Naive B cell (primary cell): Measurements from ENCODE around the gene CSN1S1. TPM values are rescaled to one million over a fixed set of nuclear protein-coding genes. Genes with fewer than 3 reads are reported as not detected.
"Not testable (repeated sequence)": the region's sequence is repeated elsewhere in the genome, so short reads cannot be mapped to it uniquely, and the experiment has no call there.

ENCODE experiments used
- ATAC-seq, 2 donors: fragments of 150-1000 bp; cut with Tn5 transposase; 2 replicates each; pipeline ENCODE4 v1.10.0; 2021; ENCODE audit warnings: low read depth in 2 of 2, mild to moderate bottlenecking in 2 of 2, moderate library complexity in 2 of 2
- DNase-seq: peaks from one replicate; pipeline ENCODE4 v3.0.0; 2022
- H3K27ac Mint-ChIP-seq, 6 donors: one replicate each; pipeline ENCODE4 v1.8.0; 2020 to 2022; ENCODE audit warnings: mild to moderate bottlenecking in 6 of 6, mixed read lengths in 6 of 6, moderate library complexity in 5 of 6, inconsistent platforms in 2 of 6
- H3K27me3 Mint-ChIP-seq, 3 donors: one replicate each; pipeline ENCODE4 v1.8.0; 2021 to 2022; ENCODE audit warnings: mixed read lengths in 3 of 3, mild to moderate bottlenecking in 1 of 3
- H3K36me3 Mint-ChIP-seq, 2 donors: one replicate each; pipeline ENCODE4 v1.8.0; 2020 to 2022; ENCODE audit warnings: mixed read lengths in 2 of 2, inconsistent platforms in 1 of 2, mild to moderate bottlenecking in 1 of 2
- H3K4me1 Mint-ChIP-seq, 3 donors: one replicate each; pipeline ENCODE4 v1.8.0; 2020 to 2022; ENCODE audit warnings: mixed read lengths in 3 of 3, inconsistent platforms in 1 of 3, mild to moderate bottlenecking in 1 of 3, moderate library complexity in 1 of 3
- H3K4me3 Mint-ChIP-seq, 8 donors: one replicate each; pipeline ENCODE4 v1.8.0; 2020 to 2022; ENCODE audit warnings: mild to moderate bottlenecking in 8 of 8, mixed read lengths in 8 of 8, moderate library complexity in 8 of 8, inconsistent platforms in 2 of 8
- H3K9me3 Mint-ChIP-seq, 7 donors: one replicate each; pipeline ENCODE4 v1.8.0; 2020 to 2022; ENCODE audit warnings: mixed read lengths in 7 of 7, mild to moderate bottlenecking in 5 of 7, inconsistent platforms in 2 of 7, moderate library complexity in 1 of 7
- polyA plus RNA-seq, 6 donors: library from polyadenylated mRNA; unstranded; fragments of 300-500 nt; fragmentation: Illumina TruSeq; gene quantifications; one replicate each; pipeline ENCODE4 v1.2.3, GENCODE V29; 2021; ENCODE audit warnings: low read depth in 6 of 6

CSN1S1 gene, protein sequence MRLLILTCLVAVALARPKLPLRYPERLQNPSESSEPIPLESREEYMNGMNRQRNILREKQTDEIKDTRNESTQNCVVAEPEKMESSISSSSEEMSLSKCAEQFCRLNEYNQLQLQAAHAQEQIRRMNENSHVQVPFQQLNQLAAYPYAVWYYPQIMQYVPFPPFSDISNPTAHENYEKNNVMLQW
- polyA plus RNA-seq = not detected

DNA sequence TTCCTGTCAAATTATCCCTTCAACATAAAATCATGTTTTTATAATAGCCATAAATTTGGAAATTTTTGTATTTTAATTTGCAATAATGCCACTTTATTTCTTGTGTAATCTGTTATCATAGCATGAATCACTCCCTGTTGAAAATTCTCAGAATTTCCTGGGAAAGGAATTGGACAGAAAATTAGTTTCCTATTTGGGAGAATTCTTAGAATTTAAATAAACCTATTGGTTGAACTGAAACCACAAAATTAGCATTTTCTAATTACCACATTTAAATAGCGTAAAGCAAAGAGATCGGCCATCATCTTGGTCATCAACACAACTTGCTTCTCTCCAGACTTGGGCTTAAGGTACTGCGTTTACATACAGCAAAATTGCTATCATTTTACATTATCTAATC lies at the start of gene CSN1S1:
Gene CSN1S1 (plus strand): TSS at position 301 of the 400 bp plus-strand sequence. CDS start 1,488 bp downstream, outside the sequence.
- Mint-ChIP-seq H3K9me3 (no peaks in the 10 kb centered on the region), H3K27ac (peak within 1 kb of the TSS in 1 of 6 donors; percentile 72), H3K4me1 (no peaks in the 10 kb centered on the region), H3K36me3 (no peaks in the 10 kb centered on the region), H3K4me3 (no peak within 1 kb of the TSS), H3K27me3 (no peaks in the 10 kb centered on the region)
- DNase-seq (no peak), ATAC-seq (no peak)

DNA sequence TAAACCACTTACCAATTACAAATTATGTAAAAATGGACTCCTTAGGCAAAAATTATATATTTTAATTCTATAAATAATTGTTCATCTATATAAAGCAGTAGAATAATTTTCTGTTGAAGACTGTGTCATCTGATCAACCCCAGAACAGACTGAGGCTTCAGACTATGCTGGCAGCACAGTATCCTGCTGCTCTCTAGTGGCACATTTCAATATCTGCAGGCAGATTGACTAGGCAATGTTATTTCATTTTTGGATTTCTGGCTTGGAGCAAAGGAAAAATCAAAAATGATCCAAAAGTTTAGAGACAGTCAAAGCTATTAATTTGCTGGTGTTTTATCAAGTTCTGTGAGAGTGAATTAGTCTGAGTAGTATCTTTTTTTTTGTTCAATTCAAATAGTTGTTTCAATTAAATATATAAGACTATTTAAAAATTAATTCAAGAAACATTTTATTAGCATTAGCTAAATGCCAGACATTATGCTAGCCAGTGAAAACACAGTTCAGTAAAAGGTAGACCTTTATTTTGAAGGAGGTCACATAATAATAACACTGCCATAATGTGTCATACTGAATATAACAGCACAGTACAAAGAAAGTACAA lies 49.6 kb upstream of the CSN1S1 start:
- H3K9me3 Mint-ChIP-seq = peaks cover 0 to 11% (median 3%) of the 10 kb centered on the region in 7 donors
- no peaks in the 10 kb centered on the region for H3K36me3 Mint-ChIP-seq
- H3K27ac Mint-ChIP-seq = no peak overlapping the region
- no peaks in the 10 kb centered on the region for H3K4me1 Mint-ChIP-seq
- DNase-seq = peak; percentile 2
- H3K4me3 Mint-ChIP-seq = no peak overlapping the region
- no peak for ATAC-seq
- no peaks in the 10 kb centered on the region for H3K27me3 Mint-ChIP-seq

DNA sequence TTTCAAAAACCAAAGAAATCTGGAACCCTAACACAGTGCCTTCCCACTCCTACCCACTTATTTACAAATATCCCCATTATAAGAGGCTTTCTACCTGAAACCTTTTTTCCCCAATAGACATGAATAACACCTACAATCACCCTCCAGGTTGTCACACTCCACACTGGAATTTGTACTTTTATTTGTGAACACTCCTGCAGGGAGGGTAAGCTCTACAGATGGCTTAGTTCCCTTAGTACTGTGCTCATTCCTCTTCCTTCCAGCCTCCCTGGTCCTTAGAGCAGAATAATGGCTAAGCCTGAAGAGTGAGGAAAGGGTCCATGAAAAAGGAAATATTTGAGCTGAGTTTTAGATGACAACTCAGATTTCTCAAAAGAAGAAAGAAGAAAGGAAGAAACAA lies 48.7 kb upstream of the CSN1S1 start:
- ATAC-seq (no peak), DNase-seq (no peak)
- Mint-ChIP-seq H3K4me3 (no peak overlapping the region), H3K27ac (peak overlapping the region in 1 of 6 donors; percentile 41), H3K9me3 (peaks cover 0 to 11% (median 3%) of the 10 kb centered on the region in 7 donors), H3K27me3 (no peaks in the 10 kb centered on the region), H3K36me3 (no peaks in the 10 kb centered on the region), H3K4me1 (no peaks in the 10 kb centered on the region)

DNA sequence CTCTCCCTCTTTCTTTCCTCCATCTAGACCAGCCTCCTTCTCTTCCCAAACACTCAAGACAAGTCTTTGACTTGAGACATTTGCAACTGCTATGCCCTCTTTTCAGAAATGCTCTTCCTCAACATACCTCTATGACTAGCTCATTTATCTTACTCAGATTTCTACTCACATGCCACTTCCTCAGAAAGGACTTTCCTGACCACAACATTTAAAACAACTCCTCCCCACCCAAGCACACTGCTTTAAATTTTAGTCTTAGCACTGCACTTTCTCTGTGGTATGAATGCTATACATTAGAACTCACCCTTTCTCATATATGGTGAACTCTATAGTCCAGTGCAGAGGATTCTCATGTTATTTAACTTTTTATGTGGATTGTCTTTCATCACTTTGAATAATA lies 42.5 kb upstream of the CSN1S1 start:
- Mint-ChIP-seq H3K4me3 (no peak overlapping the region), H3K27me3 (no peaks in the 10 kb centered on the region), H3K36me3 (no peaks in the 10 kb centered on the region), H3K9me3 (peaks cover 0 to 10% (median 3%) of the 10 kb centered on the region in 7 donors), H3K4me1 (no peaks in the 10 kb centered on the region), H3K27ac (no peak overlapping the region)
- no peak for ATAC-seq
- no peak for DNase-seq

DNA sequence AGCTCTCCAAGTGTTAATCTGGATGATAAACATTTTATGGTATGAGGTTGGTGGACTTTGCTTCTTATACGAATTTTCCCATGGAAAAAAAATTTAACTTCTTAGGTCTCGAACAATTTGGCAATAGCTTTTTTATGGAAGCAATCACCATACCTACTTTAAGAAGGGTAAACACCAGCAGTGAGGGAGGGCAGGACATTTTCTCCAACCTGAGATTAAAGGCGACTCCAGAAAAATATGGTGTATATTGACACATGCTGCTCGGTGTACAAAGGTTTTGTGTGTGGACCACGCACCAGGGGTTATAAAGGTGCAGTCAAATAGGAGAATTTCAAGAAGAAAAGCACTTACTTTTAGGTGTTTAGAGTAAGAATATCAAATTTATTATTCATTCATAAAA lies 36.7 kb upstream of the CSN1S1 start:
- peaks cover 0 to 6% (median 4%) of the 10 kb centered on the region in 3 donors for H3K27me3 Mint-ChIP-seq
- ATAC-seq (no peak), DNase-seq (no peak)
- no peaks in the 10 kb centered on the region for H3K4me1 Mint-ChIP-seq
- no peaks in the 10 kb centered on the region for H3K36me3 Mint-ChIP-seq
- no peak overlapping the region for H3K27ac Mint-ChIP-seq
- H3K9me3 Mint-ChIP-seq = peaks cover 0 to 2% (median 0%) of the 10 kb centered on the region in 7 donors
- H3K4me3 Mint-ChIP-seq = no peak overlapping the region

DNA sequence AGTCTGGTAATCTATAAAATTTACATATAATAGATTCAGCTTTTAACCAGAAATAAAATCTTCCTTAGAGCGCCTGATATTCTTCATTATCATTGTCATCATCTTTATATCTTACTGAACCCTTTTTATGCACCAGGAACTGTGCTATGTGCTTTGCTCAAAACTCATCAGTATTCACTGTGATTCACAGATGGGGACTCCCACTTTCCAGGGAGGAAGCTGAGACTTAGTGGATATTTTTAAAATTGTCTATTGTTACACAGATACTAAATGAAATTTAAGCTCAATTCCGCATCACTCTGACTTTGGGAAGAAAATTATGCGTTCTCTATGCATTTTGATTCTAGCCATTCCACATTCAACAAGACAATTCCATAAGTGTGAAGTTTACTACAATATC lies 36.1 kb upstream of the CSN1S1 start:
- ATAC-seq (no peak), DNase-seq (no peak)
- Mint-ChIP-seq H3K4me3 (no peak overlapping the region), H3K27me3 (peaks cover 0 to 6% (median 4%) of the 10 kb centered on the region in 3 donors), H3K27ac (no peak overlapping the region), H3K36me3 (no peaks in the 10 kb centered on the region), H3K4me1 (no peaks in the 10 kb centered on the region), H3K9me3 (peaks cover 0 to 2% (median 0%) of the 10 kb centered on the region in 7 donors)

DNA sequence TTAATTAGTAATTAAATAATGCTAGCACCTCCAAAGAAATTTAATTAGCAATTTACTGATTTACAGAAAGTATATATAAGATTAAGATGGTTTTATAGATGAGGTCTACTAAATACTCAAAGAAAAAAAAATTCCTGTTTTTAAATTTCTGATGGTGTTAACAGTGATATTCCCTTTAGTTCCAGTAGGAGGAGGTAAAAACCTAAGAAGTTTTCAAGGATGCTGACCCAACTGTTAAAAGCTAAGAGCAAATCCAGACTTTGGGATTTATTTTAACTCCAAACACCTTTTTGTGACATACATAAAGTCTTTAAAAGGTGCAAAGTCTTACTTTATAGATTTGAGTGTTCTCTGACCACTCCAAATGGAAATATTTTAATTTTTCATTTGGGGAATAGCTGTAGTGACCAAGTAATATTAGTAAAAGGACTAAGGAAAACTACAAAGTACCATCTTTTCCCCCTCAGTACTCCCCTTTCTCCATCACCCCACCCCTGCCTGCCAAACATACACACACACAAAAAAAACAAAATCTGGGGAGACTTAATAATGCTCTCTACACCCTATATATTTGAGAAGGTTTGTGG lies 34.2 kb upstream of the CSN1S1 start:
- H3K4me1 Mint-ChIP-seq = no peaks in the 10 kb centered on the region
- no peak for ATAC-seq

DNA sequence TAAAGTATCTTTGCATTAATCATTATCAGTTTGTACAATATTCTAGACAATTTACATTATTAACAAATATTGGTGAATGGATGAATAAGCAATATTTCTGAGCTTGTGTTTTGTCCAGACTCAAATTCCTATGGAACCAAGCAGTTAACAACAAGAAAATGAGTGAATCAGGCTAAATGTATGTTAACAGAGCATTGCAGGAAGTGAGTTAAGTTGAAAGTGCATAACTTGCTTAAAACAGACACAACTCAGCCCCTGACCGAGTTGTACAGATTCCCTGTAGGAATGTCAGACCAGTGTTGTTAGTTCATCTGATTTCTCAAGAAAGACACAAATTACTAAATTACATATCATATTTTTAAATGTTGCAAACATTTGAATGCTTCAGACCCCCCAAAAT lies 23.7 kb upstream of the CSN1S1 start:
- H3K9me3 Mint-ChIP-seq = peaks cover 0 to 11% (median 1%) of the 10 kb centered on the region in 7 donors
- ATAC-seq (no peak), DNase-seq (no peak)
- no peak overlapping the region for H3K27ac Mint-ChIP-seq
- peaks cover 0 to 4% (median 0%) of the 10 kb centered on the region in 3 donors for H3K27me3 Mint-ChIP-seq
- H3K36me3 Mint-ChIP-seq = no peaks in the 10 kb centered on the region
- no peak overlapping the region for H3K4me3 Mint-ChIP-seq
- peaks cover 0 to 8% (median 6%) of the 10 kb centered on the region in 3 donors for H3K4me1 Mint-ChIP-seq

More for the DNA sequence above, 34.2 kb upstream of the CSN1S1 start:
- no peaks in the 10 kb centered on the region for H3K36me3 Mint-ChIP-seq
- H3K27ac Mint-ChIP-seq = no peak overlapping the region
- H3K4me3 Mint-ChIP-seq = no peak overlapping the region
- no peak for DNase-seq
- H3K9me3 Mint-ChIP-seq = peaks cover 0 to 2% (median 0%) of the 10 kb centered on the region in 7 donors
- peaks cover 0 to 6% (median 4%) of the 10 kb centered on the region in 3 donors for H3K27me3 Mint-ChIP-seq

DNA sequence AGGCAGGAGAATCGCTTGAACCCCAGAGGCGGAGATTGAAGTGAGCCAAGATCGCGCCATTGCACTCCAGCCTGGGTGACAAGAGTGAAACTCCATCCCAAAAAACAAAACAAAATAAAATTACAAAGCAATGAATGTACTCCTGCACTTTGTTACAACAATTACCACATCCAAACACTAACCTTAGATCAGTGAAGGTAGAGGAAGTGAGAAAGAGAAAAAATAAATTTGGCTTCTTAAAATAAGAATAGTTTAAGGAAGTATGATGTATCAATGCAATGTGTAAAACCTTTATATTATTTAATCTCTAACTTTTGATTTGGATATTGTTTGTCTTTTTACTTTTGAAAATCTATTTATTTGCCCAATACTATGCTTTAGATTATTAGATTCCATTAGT lies 21.7 kb upstream of the CSN1S1 start:
- no peak overlapping the region for H3K27ac Mint-ChIP-seq
- H3K9me3 Mint-ChIP-seq = peaks cover 0 to 7% (median 1%) of the 10 kb centered on the region in 7 donors
- no peaks in the 10 kb centered on the region for H3K27me3 Mint-ChIP-seq
- DNase-seq = no peak
- ATAC-seq = no peak
- no peaks in the 10 kb centered on the region for H3K36me3 Mint-ChIP-seq
- peaks cover 0 to 8% (median 6%) of the 10 kb centered on the region in 3 donors for H3K4me1 Mint-ChIP-seq
- H3K4me3 Mint-ChIP-seq = no peak overlapping the region

DNA sequence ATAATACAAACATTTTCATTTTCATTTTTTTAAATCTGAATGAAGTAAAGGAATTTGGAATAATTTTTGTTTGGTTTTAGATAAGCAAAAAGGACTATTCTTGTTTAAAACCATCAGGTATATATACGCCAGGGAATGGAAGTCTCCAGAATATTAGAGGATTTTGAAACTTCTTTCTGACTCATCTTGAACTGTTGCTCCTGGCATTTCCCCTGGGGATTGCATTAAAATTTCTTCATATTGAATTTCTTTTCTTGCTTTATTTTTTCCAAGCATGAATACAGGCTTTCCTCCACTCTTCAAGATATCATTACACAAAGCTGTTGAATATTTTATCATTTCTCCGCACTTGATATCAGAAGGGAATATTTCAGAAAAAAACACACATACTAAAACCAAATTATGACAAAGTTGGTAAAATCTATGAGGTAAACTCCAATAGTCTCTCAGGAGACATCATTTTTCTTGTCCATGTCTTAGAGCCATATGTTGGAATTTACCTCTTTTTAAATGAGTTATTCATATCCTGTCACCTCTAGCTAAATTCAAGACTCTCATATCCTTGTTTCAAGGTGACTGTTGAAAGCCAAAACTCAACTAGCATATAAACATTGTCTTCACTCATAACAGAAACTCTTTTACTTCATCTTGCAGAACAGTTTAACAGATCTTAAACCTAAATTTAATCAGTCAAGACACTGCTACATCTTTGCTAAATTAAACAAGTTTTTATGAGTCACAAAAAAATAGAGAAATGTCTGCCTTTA lies 20.7 kb upstream of the CSN1S1 start:
- H3K27ac Mint-ChIP-seq = no peak overlapping the region
- ATAC-seq = no peak
- DNase-seq = no peak
- H3K27me3 Mint-ChIP-seq = no peaks in the 10 kb centered on the region
- H3K36me3 Mint-ChIP-seq = no peaks in the 10 kb centered on the region
- H3K9me3 Mint-ChIP-seq = peaks cover 0 to 3% (median 0%) of the 10 kb centered on the region in 7 donors
- no peak overlapping the region for H3K4me3 Mint-ChIP-seq
- peaks cover 0 to 8% (median 6%) of the 10 kb centered on the region in 3 donors for H3K4me1 Mint-ChIP-seq

DNA sequence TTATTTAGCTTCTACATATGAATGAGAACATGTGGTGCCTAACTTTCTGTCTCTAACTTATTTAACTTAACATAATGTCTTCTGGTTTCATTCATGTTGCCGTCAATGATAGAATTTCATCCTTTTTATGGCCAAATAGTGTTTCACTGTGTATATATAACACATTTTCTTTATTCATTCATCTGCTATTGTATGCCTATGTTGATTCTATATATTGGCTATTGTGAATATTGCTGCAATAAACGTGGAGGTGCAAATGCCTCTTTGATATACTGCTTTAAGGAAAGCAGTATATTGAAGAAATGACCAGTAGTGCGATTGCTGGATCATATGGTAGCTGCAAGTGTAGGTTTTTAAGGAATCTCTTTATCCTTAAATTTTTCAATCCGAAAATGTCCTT lies 10.0 kb upstream of the CSN1S1 start:
- Mint-ChIP-seq H3K4me1 (no peaks in the 10 kb centered on the region), H3K27me3 (no peaks in the 10 kb centered on the region), H3K27ac (no peak overlapping the region), H3K4me3 (no peak overlapping the region), H3K36me3 (no peaks in the 10 kb centered on the region), H3K9me3 (peaks cover 0 to 2% (median 0%) of the 10 kb centered on the region in 7 donors)
- DNase-seq (no peak), ATAC-seq (no peak)

DNA sequence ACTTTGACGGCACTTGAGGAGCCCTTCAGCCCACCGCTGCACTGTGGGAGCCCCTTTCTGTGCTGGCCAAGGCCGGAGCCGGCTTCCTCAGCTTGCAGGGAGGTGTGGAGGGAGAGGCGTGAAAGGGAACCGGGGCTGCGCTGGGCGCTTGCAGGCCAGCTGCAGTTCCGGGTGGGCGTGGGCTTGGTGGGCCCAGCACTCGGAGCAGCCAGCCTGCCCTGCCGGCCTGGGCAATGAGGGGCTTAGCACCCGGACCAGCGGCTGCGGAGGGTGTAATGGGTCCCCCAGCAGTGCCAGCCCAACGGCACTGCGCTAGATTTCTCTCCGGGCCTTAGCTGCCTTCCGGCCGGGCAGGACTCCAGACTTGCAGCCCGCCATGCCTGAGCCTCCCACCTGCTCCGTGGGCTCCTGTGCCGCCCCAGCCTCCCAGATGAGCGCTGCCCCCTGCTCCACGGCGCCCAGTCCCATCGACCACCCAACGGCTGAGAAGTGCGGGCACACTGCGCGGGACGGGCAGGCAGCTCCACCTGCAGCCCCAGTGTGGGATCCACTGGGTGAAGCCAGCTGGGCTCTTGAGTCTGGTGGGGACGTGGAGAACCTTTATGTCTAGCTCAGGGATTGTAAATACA lies 7.0 kb upstream of the CSN1S1 start:
- H3K27ac Mint-ChIP-seq, H3K36me3 Mint-ChIP-seq, H3K4me3 Mint-ChIP-seq, H3K4me1 Mint-ChIP-seq, H3K9me3 Mint-ChIP-seq, ATAC-seq, DNase-seq, H3K27me3 Mint-ChIP-seq: not testable (repeated sequence)

DNA sequence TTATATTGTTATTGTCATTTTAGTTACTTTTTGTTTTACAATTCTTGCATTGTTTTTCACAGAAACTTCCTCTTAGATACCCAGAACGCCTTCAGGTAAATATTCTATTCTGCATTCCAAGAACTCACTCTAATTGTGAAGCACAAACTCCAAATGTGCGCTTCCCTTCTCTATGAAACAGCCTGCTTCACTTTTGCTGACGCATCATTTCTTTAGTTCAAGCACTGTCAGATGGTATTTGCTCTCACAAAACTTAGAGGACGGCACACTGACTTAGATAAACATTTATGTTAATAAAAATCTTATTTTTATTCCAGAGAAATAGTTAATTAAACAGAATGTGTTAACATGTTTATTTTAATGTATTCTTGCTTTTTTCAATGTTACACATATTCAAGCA lies 3.3 kb downstream of the CSN1S1 start:
- H3K27ac Mint-ChIP-seq = no peak overlapping the region
- no peaks in the 10 kb centered on the region for H3K4me1 Mint-ChIP-seq
- H3K4me3 Mint-ChIP-seq = no peak overlapping the region
- no peak for ATAC-seq
- no peaks in the 10 kb centered on the region for H3K36me3 Mint-ChIP-seq
- DNase-seq = no peak
- H3K9me3 Mint-ChIP-seq = no peaks in the 10 kb centered on the region
- H3K27me3 Mint-ChIP-seq = no peaks in the 10 kb centered on the region
